Breast epithelium (tissue), 3 donors: ENCODE measurements around the gene VHLL.

Source experiments
- CTCF ChIP-seq, 3 donors: fragments of 450-650 bp; IDR thresholded peaks; one replicate each; pipeline ENCODE4 v1.5.1; 2016 to 2017; ENCODE audit warnings: antibody characterized with exemption in 3 of 3, mild to moderate bottlenecking in 3 of 3, moderate library complexity in 3 of 3
- POLR2A ChIP-seq: fragments of 450-650 bp; IDR thresholded peaks from one replicate; pipeline ENCODE4 v1.6.1; 2016; ENCODE audit warnings: antibody characterized with exemption, mild to moderate bottlenecking, moderate library complexity
- POLR2AphosphoS5 ChIP-seq, 3 donors: sonication (generic); formaldehyde crosslinking; IDR thresholded peaks; one replicate each; pipeline ENCODE4 v1.6.1; 2017; ENCODE audit warnings: antibody characterized with exemption in 3 of 3

DNA sequence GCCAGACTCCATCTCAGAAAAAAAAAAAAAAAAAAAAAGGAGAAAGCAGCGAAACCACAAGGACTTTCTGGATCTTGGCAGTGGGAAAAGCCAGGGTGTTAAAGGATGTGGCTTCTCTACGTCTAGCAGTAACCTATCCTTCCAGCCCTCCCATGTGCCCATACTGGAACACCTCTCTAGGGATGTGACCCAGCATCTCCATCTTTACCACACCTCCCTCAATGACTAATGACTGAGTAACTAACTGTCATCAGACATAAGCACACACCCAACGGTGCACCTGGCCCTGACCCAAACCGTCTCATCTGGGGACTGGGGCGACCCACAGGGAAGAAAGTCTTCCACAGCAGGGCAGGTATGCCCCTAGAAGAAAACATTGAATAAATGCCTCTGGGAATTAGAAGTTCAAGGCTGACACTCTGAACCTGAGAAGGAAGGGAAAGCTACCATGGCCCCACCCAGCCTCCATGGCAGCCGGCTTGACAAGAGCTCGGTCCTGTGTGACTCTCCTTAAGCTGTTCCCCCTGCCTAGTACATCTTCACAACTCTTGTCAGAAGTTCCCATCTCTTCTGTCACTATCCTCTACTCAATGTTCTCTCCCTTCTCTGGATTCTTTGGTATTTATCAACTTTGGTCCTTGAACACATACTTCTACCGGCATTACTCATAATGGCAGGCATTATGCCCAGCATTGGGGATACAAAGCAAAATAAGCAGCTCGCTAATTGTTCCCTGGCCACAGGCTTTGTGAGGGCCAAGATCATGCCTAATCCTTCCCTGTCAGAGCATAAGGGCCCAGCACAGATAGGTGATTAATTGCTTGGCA lies 36.4 kb downstream of the VHLL start:
- TF ChIP-seq CTCF (IDR thresholded peaks at IDR 0.05), result no peak
- no peak for TF ChIP-seq POLR2AphosphoS5 (IDR thresholded peaks at IDR 0.05)
- no peak for TF ChIP-seq POLR2A
